Putamen (tissue), 1 donor: ENCODE measurements around the gene TSNAXIP1.
A peak's percentile ranks its signal among the peaks of the same experiment; 100 is the strongest.

Source experiments
- DNase-seq: peaks from one replicate; pipeline ENCODE4 v3.0.0-alpha.2; 2016; ENCODE audit warnings: low spot score

Gene TSNAXIP1

GRCh38 chr16:67806428-67807147, at the start of gene TSNAXIP1, which contains the start of gene RANBP10:
Gene TSNAXIP1 (plus strand): TSS chr16:67806889. CDS start chr16:67807150, 261 bp downstream.
Gene RANBP10 (minus strand): TSS chr16:67806560. CDS start chr16:67806536, 24 bp downstream.
- DNase-seq: peak; percentile 100

- no peak for DNase-seq
Observed at GRCh38 chr16:67758006-67758405, 48.7 kb upstream of the TSNAXIP1 start.

GRCh38 chr16:67758966-67759365, 47.7 kb upstream of the TSNAXIP1 start:
- DNase-seq: no peak

DNA sequence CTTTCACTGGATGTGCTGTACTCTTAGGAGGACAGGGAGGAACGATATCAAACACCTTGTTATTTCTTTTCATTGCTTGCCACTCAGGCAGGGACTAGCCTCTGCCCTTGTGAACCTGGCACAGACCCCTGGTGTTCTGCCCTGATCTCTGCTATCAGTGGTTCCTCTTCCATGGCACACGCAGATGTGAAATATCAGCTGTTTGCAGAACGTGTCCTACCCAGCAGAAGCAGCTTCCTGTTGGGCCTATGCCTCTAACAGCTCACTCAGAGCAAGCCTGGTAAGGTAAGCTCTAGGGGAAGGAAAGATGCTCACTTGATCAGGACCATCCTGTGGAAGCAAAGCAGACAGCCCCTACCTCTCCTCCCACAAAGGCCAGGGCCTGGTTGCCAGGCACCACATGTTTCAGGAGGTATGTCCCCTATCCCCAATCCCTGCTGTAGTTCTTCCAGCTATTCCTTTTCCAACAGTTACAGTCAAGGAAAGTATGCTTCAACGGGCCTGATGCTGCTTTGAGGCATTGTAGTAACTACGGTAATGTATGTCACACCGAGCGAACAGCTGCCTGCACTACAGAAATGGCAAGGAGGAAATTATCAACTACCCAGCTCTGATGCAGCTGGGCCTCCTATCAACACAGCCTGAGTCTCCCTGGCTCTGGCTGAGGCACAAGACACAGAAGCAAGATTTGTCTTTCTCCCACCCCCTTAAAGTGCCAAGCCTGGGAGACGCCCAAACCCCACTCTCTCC, 46.3 kb upstream of the TSNAXIP1 start:
- DNase-seq: no peak

DNA sequence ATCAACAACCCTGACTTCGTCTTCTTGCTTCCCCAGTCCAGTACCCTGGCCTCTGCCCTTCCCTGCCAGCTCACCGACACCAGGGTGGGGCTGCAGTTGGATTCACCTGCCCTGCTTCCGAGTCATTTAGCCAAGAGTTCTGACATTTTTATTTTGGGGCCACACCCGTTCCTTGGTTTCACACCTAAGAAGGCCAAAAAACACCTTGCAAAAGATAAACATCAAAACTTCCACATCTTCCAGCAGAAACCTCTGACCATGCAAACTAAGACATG, 45.8 kb upstream of the TSNAXIP1 start:
- DNase-seq: no peak

DNA sequence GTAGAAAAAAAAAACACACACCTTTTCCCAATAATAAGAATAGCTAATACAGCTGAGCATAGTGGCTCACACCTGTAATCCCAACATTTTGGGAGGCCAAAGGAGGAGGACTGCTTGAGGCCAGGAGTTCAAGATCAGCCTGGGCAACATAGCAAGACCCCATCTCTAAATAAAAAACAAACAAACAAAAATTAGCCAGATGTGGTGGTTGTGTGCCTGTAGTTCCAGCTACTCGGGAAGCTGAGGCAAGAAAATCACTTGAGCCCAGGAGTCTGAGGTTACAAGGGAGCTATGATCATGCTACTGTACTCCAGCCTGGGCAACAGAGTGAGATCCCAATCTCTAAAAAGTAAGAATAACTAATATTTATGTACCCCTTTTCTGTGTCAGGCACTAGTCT, 44.8 kb upstream of the TSNAXIP1 start:
- no peak for DNase-seq

- no peak for DNase-seq
Observed at GRCh38 chr16:67762385-67762784, 44.3 kb upstream of the TSNAXIP1 start.

GRCh38 chr16:67763066-67763465, 43.6 kb upstream of the TSNAXIP1 start:
- DNase-seq: no peak

- no peak for DNase-seq
Observed at GRCh38 chr16:67764158-67764667, 42.5 kb upstream of the TSNAXIP1 start.

- DNase-seq: no peak
Observed at GRCh38 chr16:67766291-67766690, 40.4 kb upstream of the TSNAXIP1 start.

- no peak for DNase-seq
Observed at GRCh38 chr16:67767953-67768352, 38.7 kb upstream of the TSNAXIP1 start.

GRCh38 chr16:67770346-67770991, 36.2 kb upstream of the TSNAXIP1 start:
- DNase-seq: no peak

DNA sequence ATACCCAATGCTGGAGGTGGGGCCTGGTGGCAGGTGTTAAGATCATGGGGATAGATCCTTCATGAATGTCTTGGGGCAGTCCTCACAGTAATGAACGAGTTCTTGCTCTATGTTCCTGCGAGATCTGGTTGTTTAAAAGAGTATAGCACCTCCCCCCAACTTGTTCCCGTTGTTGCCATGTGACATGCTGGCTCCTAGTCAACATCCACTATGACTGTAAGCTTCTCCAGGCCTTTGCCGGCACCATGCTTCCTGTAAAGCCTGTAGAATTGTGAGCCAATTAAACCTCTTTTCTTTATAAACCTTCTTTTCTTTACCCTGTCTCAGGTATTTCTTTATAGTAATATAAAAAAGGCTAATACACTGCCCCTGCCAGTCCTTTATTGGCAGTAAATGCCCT, 33.6 kb upstream of the TSNAXIP1 start:
- DNase-seq: no peak

DNA sequence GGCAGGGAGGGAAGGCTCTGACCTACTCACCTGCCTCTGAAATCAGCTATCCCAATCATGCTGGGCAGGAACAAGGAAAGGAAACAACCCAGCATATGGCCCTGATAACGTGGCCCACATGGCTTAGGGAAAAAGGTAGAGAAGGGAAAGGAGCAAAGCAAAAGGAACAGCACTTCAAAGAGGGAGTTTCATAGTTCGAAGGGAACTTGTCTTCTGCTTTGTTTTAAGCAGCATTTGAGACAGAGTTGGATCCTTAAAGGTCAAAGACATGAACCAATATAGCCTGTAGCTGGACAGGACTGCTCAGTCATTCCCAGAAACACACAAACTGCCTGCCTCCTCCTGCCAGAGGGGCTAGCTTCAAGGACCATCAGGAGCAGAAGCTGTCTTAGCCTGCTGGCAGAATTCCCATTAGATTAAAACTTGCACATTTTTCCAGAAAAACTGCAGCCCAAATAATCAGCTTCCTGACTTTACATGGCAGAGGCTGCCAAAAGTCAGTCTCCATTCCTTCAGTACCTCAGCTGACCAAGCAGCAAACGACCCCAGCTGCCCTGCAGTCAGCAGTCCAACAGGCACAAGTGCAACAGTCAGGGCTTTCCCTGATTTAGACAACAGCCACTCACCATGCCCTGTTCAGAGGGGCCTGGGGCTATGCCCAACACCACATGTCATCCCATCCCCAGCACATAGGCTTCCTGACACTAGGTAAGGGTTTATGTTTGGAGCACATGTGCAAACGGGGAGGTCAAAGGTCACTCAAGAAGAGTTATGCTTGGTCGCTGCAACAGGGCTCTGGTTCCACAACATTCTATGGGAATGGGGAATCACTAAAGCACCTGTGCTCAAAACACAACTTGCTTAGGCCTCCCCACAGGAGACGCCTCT, 32.9 kb upstream of the TSNAXIP1 start:
- DNase-seq: no peak

GRCh38 chr16:67774457-67774853, 32.2 kb upstream of the TSNAXIP1 start:
- no peak for DNase-seq

GRCh38 chr16:67775273-67775672, 31.4 kb upstream of the TSNAXIP1 start:
- DNase-seq: no peak

GRCh38 chr16:67779256-67780014, 27.3 kb upstream of the TSNAXIP1 start:
- no peak for DNase-seq

GRCh38 chr16:67780847-67781564, 25.7 kb upstream of the TSNAXIP1 start:
- no peak for DNase-seq

DNA sequence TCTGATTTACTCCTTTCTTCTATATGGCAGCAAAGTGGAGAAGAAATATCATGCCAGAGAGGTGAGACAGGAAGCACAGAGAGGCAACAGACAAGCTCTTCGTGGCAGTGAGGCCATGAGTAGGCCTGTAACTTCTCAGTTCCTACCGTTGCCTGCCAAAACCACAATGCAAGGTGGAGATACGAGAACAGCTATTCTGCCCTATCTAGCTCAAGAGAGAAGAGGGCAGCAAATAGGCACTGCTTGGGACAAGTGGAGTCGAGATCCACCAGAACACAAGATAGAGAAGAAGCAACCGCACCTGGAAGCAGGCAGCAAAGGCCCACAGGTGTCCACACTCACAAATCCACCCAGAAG, 25.1 kb upstream of the TSNAXIP1 start:
- no peak for DNase-seq

DNA sequence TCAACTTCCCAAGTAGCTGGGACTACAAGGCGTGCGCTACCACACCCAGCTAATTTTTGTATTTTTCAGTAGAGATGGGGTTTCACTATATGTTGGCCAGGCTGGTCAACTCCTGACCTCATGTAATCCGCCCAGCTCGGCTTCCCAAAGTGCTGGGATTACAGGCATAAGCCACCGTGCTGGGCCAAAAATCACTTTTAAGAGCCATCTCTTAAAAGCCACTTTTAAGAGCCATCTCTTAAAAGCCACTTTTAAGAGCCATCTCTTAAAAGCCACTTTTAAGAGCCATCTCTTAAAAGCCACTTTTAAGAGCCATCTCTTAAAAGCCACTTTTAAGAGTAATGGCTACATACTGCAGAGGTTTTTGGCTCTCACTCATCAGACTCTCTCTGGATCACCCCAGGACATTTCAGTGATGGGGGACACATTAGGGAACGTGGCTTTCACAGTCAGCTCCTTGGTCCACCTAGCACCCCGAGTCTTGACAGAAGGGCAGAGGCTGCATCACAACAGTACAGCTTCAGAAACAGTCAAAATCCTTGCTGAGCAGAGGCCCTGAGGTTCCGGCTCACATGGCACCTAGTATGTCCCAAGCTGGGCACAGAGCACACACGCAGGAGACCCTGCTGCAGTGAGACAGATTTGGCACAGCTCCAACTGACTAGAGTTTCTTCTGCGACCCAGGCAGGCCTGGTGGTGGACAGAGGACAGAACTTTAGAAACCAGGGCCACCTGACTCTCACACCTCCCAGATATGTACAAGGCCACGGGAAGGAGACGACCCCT, 23.9 kb upstream of the TSNAXIP1 start:
- DNase-seq: no peak
